ENCODE measurements around the gene PTEN. TPM values are rescaled to one million over a fixed set of nuclear protein-coding genes. Genes with fewer than 3 reads are reported as not detected.

PTEN gene
- total and polyA plus RNA-seq, 7 donors: 27.0 to 180 (median 80.0) TPM

DNA sequence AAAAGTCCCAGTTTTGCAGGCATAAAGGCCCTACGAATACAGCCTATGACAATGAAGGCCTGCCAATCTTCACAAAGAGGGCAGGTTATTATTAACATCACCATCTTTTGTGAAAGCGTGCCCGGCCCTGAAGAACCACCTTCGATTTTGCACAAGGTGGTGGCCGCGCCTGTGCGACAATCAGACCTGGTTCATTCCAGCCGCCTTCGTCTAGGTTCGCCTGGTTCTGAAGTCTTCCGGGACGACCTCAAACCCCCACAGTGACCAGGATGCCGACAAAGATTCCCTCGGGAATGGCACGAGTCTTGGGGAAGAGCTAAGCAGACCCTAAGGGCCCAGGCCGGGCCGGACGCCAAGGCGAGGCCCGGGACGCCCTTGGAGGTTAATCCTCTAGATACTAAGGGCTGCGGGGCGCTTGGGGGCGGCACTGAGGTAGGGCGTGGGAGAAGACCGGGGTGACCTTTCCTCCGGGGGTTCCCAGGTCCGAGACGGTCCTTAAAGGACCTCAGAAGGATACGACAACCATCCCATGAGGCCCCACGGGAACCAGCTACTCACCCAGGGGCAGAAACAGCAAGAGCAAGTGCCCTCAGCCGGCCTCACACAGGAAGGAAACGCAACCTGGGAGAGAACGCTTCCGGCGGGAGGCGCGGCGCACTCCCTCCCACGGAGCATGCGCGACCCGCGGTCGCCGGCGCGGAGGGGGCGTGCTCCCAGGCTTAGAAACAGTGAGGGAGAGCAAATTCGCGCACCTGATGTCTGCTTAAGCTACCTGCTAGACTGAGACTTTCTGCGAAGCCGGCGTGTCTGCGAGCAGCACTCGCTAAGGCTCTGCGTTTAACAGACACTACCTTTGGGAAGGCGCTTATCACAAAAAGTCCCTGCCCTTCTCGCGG lies 45.6 kb upstream of the PTEN start, which contains the start of gene ATAD1:
ATAD1 (minus strand) TSS at position 618 of the 896 bp plus-strand sequence. CDS start 3,627 bp downstream, outside the sequence.
- Histone ChIP-seq H3K36me3 (peaks cover 0 to 3% (median 0%) of the 10 kb centered on the region in 4 donors), H3K27ac (peak within 1 kb of the TSS; percentile 82 to 85 (median 83)), H3K4me1 (peaks cover 0 to 39% (median 22%) of the 10 kb centered on the region in 4 donors), H3K27me3 (no peaks in the 10 kb centered on the region), H3K4me3 (peak within 1 kb of the TSS; percentile 63 to 70 (median 67)), H3K9me3 (no peaks in the 10 kb centered on the region)
- peak; percentile 89 for DNase-seq
- intact Hi-C loops (cut with DNase I): loop anchor here (2.0 kb wide), 1 partner anchor 45 kb away; the partner anchor contains the start of genes KLLN and PTEN
- no peak for TF ChIP-seq CTCF (IDR thresholded peaks at IDR 0.05)
- TF ChIP-seq POLR2A (IDR thresholded peaks at IDR 0.05): peak; percentile 27 to 30
- TF ChIP-seq POLR2AphosphoS5 (IDR thresholded peaks at IDR 0.05): peak in 3 of 4 donors; percentile 72 to 78 (median 76)
- WGBS, 2 donors: 0% methylated on average over 60 of the region's 60 CpGs

DNA sequence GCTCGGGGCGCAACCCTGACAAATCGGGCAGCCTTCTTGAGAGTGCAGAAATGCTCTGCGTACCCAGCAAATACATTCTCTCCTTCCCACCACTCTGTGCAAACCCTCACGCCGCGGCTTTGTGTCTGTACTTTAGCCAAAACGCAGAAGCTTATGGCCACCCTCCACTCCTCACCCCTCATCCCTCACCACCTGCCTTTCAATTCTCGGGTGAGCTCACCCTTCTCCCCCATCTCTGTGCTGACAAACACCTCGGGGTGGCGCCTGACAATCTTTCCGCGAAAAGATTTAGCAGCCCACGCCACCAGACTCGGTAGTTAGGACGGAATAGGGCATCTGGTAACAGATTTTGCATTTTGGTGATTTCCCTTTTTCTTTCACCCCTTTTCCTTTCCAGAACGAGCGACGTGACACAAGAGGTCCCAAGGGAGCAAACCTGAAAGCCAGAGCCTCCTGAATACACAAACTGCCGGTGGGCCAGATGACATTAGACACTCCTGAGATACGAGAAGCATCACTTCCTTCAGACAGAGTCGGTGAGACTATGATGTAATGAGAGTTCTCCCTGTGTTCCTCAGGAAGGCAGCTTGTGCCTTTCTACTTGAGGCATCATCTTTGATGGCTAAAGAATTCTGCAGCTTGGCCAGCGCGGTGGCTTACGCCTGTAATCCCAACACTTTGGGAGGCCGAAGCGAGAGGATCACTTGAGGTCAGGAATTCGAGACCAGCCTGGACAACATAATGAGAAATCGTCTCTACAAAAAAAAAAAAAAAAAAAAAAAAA lies 44.7 kb upstream of the PTEN start:
- intact Hi-C loops (cut with DNase I): loop anchor here (2.0 kb wide), 1 partner anchor 44 kb away; the partner anchor contains the start of genes KLLN and PTEN
- no peak for TF ChIP-seq POLR2A (IDR thresholded peaks at IDR 0.05)
- TF ChIP-seq POLR2AphosphoS5 (IDR thresholded peaks at IDR 0.05): no peak
- no peak for TF ChIP-seq CTCF (IDR thresholded peaks at IDR 0.05)
- no peak for TF ChIP-seq EP300 (IDR thresholded peaks at IDR 0.05)
- H3K4me3 ChIP-seq: peak overlapping the region; percentile 63 to 70 (median 67)
- peak; percentile 56 for DNase-seq
- 9 to 19% methylated on average over 29 of the region's 29 CpGs for WGBS, 2 donors
- peak overlapping the region; percentile 82 to 85 (median 83) for H3K27ac ChIP-seq
- H3K27me3 ChIP-seq: no peaks in the 10 kb centered on the region
- H3K9me3 ChIP-seq: no peaks in the 10 kb centered on the region
- H3K4me1 ChIP-seq: peaks cover 0 to 39% (median 22%) of the 10 kb centered on the region in 4 donors
- H3K36me3 ChIP-seq: no peaks in the 10 kb centered on the region

DNA sequence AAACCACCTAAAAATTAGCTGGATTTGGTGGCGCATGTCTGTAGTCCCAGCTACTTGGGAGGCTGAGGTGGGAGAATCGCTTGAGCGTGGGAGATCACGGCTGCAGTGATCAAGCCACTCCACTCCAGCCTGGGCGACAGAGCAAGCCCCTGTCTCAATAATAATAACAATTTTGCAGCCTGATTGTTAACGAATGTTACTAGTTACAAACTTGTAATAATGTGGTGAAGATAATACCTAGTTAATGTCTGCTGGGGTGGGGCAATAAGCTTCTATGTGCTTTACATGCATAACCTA lies 44.2 kb upstream of the PTEN start:
- DNase-seq: no peak
- no peak overlapping the region for H3K27ac ChIP-seq
- 87 to 93% methylated on average over 6 of the region's 6 CpGs for WGBS, 2 donors
- H3K36me3 ChIP-seq: no peaks in the 10 kb centered on the region
- no peak overlapping the region for H3K4me3 ChIP-seq
- H3K9me3 ChIP-seq: no peaks in the 10 kb centered on the region
- H3K27me3 ChIP-seq: no peaks in the 10 kb centered on the region
- H3K4me1 ChIP-seq: peaks cover 0 to 39% (median 22%) of the 10 kb centered on the region in 4 donors
- no peak for TF ChIP-seq EP300 (IDR thresholded peaks at IDR 0.05)
- no peak for TF ChIP-seq POLR2AphosphoS5 (IDR thresholded peaks at IDR 0.05)
- no peak for TF ChIP-seq CTCF (IDR thresholded peaks at IDR 0.05)
- TF ChIP-seq POLR2A (IDR thresholded peaks at IDR 0.05): no peak
- intact Hi-C loops (cut with DNase I): loop anchor here (2.0 kb wide), 1 partner anchor 44 kb away; the partner anchor contains the start of genes KLLN and PTEN

DNA sequence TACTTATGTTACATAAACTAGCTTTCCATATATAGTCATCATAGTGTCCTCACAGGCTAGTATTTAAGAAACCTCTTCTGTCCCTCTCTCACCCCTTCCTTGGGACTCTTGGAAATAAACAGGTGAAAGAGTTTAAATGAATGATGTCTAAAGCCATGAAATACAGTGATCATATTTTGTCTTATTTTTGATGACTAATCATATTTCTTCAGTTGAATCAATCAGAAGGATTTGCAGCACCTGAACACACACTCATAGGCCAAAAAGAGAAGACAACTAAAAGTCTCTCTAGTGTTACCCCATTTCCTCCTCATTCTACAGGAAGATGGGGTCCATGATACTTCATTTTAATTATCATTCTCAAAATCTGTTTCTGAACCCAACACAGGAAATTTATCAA lies 36.8 kb upstream of the PTEN start:
- Histone ChIP-seq H3K27ac (no peak overlapping the region), H3K36me3 (no peaks in the 10 kb centered on the region), H3K4me1 (no peaks in the 10 kb centered on the region), H3K27me3 (no peaks in the 10 kb centered on the region), H3K4me3 (no peak overlapping the region), H3K9me3 (no peaks in the 10 kb centered on the region)
- DNase-seq: no peak
- no peak for TF ChIP-seq POLR2A (IDR thresholded peaks at IDR 0.05)
- TF ChIP-seq CTCF (IDR thresholded peaks at IDR 0.05): no peak
- intact Hi-C loops (cut with DNase I): no loop called here

Measured in sigmoid colon (tissue), 7 donors.